Ishikawa (cell line): ENCODE data around the gene HYAL4.

Experiments used
- CEBPB ChIP-seq: IDR thresholded peaks from 2 replicates; pipeline ENCODE4 v1.6.1; 2012
- CREB1 ChIP-seq: IDR thresholded peaks from 2 replicates; pipeline ENCODE4 v1.6.1; 2012; ENCODE audit warnings: low read depth
- RAD21 ChIP-seq: IDR thresholded peaks from 2 replicates; pipeline ENCODE4 v1.6.1; 2012; ENCODE audit warnings: low read depth
- YY1 ChIP-seq: IDR thresholded peaks from 2 replicates; pipeline ENCODE4 v1.6.1; 2012; ENCODE audit warnings: low read depth

DNA sequence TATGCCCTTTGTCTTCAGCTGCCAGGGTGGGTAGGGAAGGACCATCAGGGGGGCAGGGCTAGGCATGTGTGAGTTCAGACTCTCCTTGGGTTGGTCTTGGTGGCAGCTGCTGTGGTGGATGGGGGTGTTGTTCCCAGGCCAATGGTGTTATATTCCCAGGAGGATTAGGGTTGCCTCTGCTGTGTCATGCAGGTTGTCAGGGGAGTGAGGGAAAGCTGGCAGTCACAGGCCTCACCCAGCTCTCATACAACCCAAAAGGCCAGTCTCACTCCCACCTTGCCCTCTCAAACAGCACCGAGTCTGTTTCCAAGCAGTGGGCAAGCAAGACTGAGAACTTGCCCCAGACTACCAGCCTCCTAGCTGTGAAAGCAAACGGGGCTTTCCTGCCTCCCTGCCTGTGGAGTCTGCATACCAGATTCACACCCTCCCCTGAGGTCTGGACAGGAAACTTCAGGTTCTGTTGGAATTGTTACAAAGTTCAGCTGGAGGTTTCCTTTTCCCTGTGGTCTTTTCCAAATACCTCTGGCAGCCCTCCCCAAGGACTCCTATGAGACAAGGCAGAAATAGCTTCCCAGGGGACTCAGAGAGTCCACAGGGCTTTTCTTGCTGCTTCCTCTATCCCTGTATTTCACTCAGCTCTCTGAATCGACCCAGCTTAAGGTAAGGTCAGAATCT lies 1.4 kb downstream of the HYAL4 start:
- TF ChIP-seq CREB1, result no peak
- no peak for TF ChIP-seq RAD21
- no peak for TF ChIP-seq CEBPB
- TF ChIP-seq YY1, result no peak
